Measurements from ENCODE around the gene POLA1.

- TF ChIP-seq EP300 (conservative IDR thresholded peaks at IDR 0.05; ENCODE audit: poor library complexity, severe bottlenecking) (no peak), MXI1 (conservative IDR thresholded peaks at IDR 0.05; ENCODE audit: poor library complexity, severe bottlenecking) (no peak), POLR2AphosphoS5 (IDR thresholded peaks at IDR 0.05) (no peak)
- TF ChIP-seq, protein P1, sequence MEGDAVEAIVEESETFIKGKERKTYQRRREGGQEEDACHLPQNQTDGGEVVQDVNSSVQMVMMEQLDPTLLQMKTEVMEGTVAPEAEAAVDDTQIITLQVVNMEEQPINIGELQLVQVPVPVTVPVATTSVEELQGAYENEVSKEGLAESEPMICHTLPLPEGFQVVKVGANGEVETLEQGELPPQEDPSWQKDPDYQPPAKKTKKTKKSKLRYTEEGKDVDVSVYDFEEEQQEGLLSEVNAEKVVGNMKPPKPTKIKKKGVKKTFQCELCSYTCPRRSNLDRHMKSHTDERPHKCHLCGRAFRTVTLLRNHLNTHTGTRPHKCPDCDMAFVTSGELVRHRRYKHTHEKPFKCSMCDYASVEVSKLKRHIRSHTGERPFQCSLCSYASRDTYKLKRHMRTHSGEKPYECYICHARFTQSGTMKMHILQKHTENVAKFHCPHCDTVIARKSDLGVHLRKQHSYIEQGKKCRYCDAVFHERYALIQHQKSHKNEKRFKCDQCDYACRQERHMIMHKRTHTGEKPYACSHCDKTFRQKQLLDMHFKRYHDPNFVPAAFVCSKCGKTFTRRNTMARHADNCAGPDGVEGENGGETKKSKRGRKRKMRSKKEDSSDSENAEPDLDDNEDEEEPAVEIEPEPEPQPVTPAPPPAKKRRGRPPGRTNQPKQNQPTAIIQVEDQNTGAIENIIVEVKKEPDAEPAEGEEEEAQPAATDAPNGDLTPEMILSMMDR (IDR thresholded peaks at IDR 0.05; ENCODE audit: poor library complexity, severe bottlenecking), result no peak
Measured at GRCh38 chrX:24657671-24658386, 35.9 kb upstream of the POLA1 start.
